ENCODE data around the gene POLR2C.

The POLR2C gene

GRCh38 chr16:57504491-57504890 lies 42.0 kb downstream of the POLR2C start:
- no peak for DNase-seq

- DNase-seq: no peak
Observed at GRCh38 chr16:57505169-57505568, 42.7 kb downstream of the POLR2C start.

GRCh38 chr16:57507136-57508034 lies 44.9 kb downstream of the POLR2C start:
- DNase-seq: no peak

- DNase-seq: no peak
Observed at GRCh38 chr16:57508035-57508425, 45.6 kb downstream of the POLR2C start.

DNA sequence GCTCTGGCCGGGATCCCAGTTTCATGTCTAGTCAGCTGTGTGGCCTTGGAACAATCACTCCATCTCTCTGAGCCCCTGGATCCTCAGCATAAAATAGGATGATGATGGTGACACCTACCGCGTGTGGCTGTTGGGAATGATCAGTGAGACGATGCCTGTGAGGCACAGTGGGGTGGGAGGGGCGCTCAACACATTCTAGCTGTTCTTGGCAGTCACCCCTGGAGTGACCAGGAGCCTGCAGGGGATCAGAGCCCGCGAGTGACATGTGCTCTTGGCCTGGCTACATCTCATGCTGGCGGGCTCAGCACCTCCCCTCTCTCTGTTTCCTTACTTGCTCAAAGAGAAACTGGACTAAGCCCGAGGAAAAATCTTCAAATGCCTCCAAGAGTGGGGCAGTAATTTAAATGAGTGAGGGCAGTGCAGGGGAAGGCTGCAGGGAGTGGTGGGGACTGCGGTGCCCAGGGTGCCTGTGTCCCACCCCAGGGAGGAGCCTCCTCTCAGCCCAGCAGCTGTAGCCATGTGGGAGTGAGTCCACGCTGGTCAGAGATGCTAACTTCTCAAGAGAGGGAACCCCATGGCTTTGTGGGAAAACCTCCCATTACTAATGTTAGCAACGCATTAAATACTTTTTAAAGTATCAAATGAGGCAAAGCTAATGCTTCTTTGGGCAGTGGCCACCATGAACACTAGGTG lies 46.9 kb downstream of the POLR2C start:
- DNase-seq: no peak

DNA sequence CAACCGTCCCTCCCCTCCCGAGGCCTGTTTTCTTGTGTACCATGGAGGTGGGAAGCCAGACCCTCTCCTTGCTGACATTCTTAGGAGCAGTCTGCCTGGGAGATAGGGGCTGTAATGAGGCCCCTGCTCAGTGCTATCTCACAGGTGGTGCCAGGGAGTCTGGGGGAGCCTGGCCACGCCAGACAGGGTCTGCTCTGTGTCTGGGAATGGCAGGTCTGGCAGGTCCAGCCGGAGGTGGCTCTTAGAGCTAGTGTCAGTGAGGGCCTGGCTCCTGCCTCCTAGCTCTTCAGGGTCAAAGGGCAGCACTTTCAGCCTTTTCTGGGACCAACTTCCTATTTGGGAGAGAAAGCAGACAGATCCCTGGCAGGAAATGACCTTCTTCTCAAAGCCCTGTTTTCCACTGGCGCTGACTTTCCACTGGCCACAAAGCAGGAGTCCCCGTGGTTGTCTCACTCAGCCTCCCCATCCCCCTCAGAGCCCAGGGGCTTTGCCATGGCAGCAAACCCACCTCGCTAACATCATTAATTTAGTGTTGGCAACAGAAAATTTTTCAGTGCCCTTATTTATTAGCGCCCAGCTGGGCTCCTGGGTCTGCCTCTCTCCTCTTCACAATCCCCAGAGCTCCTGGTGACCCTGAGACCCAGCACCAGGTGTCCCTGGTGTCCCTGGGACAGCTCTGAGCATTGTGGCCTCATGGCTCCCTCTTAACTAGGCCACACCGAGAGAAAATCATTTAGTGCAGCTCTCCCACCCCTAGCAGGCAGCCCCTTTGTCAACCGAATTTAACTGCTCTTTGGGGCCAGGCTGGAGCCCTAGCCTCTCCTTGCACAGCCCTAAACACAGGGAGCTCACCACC lies 47.8 kb downstream of the POLR2C start:
- DNase-seq: no peak

GRCh38 chr16:57512296-57513001 lies 50.0 kb downstream of the POLR2C start:
- no peak for DNase-seq

- no peak for DNase-seq
Observed at GRCh38 chr16:57513371-57514102, 51.1 kb downstream of the POLR2C start.

- no peak for DNase-seq
Observed at GRCh38 chr16:57514371-57514770, 51.9 kb downstream of the POLR2C start.

GRCh38 chr16:57514791-57515600 lies 52.5 kb downstream of the POLR2C start:
- DNase-seq: no peak

GRCh38 chr16:57516176-57516725 lies 53.8 kb downstream of the POLR2C start:
- no peak for DNase-seq

GRCh38 chr16:57516773-57517172 lies 54.3 kb downstream of the POLR2C start:
- DNase-seq: no peak

GRCh38 chr16:57517397-57518367 lies 55.2 kb downstream of the POLR2C start:
- DNase-seq: no peak

- DNase-seq: no peak
Observed at GRCh38 chr16:57518520-57518919, 56.0 kb downstream of the POLR2C start.

- no peak for DNase-seq
Observed at GRCh38 chr16:57518922-57519321, 56.4 kb downstream of the POLR2C start.

GRCh38 chr16:57519796-57520360 lies 57.4 kb downstream of the POLR2C start:
- DNase-seq: peak; percentile 87
